CD4-positive, CD25-positive, alpha-beta regulatory T cell (primary cell): ENCODE data around the gene CAMKMT. TPM values are rescaled to one million over a fixed set of nuclear protein-coding genes. Genes with fewer than 3 reads are reported as not detected.

Source experiments
- ATAC-seq, 2 donors: fragments of 150-1000 bp; cut with Tn5 transposase; one replicate each; pipeline ENCODE4 v1.10.0; 2021; ENCODE audit warnings: low read depth in 2 of 2, moderate number of reproducible peaks in 2 of 2, moderate library complexity in 1 of 2
- DNase-seq, 3 donors: peaks; one replicate each; pipeline versions ENCODE4 v3.0.0 to v3.0.0-alpha.2; 2012 to 2022; ENCODE audit warnings: mixed read lengths in 1 of 3
- H3K27ac ChIP-seq: one replicate; pipeline ENCODE4 v1.7.0; 2013; ENCODE audit warnings: mild to moderate bottlenecking, low read length; ENCODE audit not compliant: insufficient read depth, poor library complexity, severe bottlenecking
- H3K27me3 ChIP-seq: one replicate; pipeline ENCODE4 v1.7.0; 2013; ENCODE audit warnings: low read length; ENCODE audit not compliant: control insufficient read depth, insufficient read depth
- H3K36me3 ChIP-seq: one replicate; pipeline ENCODE4 v1.7.0; 2013; ENCODE audit warnings: mild to moderate bottlenecking, low read length, moderate library complexity; ENCODE audit not compliant: control insufficient read depth, insufficient read depth
- H3K4me1 ChIP-seq: 2 replicates; pipeline ENCODE4 v1.7.0; 2013; ENCODE audit warnings: mild to moderate bottlenecking, low read length; ENCODE audit not compliant: insufficient read depth, control insufficient read depth, poor library complexity, severe bottlenecking
- H3K4me3 ChIP-seq: one replicate; pipeline ENCODE4 v1.7.0; 2013; ENCODE audit warnings: low read depth, mild to moderate bottlenecking, low read length, moderate library complexity
- H3K9me3 ChIP-seq, 2 experiments: 1 replicate in 1 of 2; 2 replicates in 1 of 2; pipeline ENCODE4 v1.7.0; 2013; ENCODE audit warnings: low read length in 2 of 2, mild to moderate bottlenecking in 1 of 2, moderate library complexity in 1 of 2; ENCODE audit not compliant: control insufficient read depth in 2 of 2
- H3K27ac Mint-ChIP-seq, 3 donors: one replicate each; pipeline ENCODE4 v1.8.0; 2020 to 2022; ENCODE audit warnings: mild to moderate bottlenecking in 3 of 3, mixed read lengths in 3 of 3, moderate library complexity in 2 of 3
- H3K27me3 Mint-ChIP-seq: one replicate; pipeline ENCODE4 v1.8.0; 2022; ENCODE audit warnings: mild to moderate bottlenecking, mixed read lengths
- H3K36me3 Mint-ChIP-seq: one replicate; pipeline ENCODE4 v1.8.0; 2020; ENCODE audit warnings: mixed read lengths
- H3K4me1 Mint-ChIP-seq, 4 donors: one replicate each; pipeline ENCODE4 v1.8.0; 2020 to 2022; ENCODE audit warnings: mixed read lengths in 4 of 4, mild to moderate bottlenecking in 1 of 4
- H3K4me3 Mint-ChIP-seq, 4 donors: one replicate each; pipeline ENCODE4 v1.8.0; 2020 to 2022; ENCODE audit warnings: mild to moderate bottlenecking in 4 of 4, mixed read lengths in 4 of 4, moderate library complexity in 3 of 4
- H3K9me3 Mint-ChIP-seq, 7 donors: one replicate each; pipeline ENCODE4 v1.8.0; 2020 to 2022; ENCODE audit warnings: mixed read lengths in 7 of 7, mild to moderate bottlenecking in 3 of 7, moderate library complexity in 2 of 7
- polyA plus RNA-seq, 4 donors: library from polyadenylated mRNA; unstranded; fragments of 300-500 nt; fragmentation: Illumina TruSeq; gene quantifications; one replicate each; pipeline ENCODE4 v1.2.3, GENCODE V29; 2021
- total RNA-seq: library from RNA; stranded (reverse); gene quantifications from one replicate; pipeline ENCODE4 v1.2.3, GENCODE V29; 2022

CAMKMT gene
- total and polyA plus RNA-seq, 5 donors from 2014 or later, result 17.6 to 27.6 (median 19.5) TPM

DNA sequence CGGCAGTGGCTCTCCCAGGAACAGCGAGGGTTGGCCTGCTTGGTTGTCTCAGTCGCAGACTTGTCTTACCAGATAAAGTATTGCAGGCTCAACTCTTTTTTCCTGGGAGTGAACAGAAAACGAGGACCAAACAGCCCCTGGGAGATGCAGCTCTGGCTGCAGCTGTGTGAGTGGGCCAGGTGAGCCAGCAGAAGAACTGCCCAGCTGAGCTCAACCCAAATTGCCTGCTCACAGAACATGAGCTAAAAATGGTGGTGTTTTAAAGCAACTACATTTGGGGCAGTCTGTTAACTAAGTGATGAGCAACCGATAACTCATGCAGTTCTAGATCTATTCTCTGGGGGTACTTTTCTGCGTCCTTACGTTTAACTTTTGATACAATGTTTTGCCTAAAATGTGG lies 418.7 kb downstream of the CAMKMT start:
- no peaks in the 10 kb centered on the region for H3K36me3 ChIP-seq
- H3K27me3 ChIP-seq, result no peaks in the 10 kb centered on the region
- Mint-ChIP-seq H3K27me3 (no peaks in the 10 kb centered on the region), H3K4me3 (no peak overlapping the region), H3K9me3 (peaks cover 0 to 4% (median 1%) of the 10 kb centered on the region in 7 donors), H3K36me3 (peaks cover 12% of the 10 kb centered on the region), H3K4me1 (peaks cover 0 to 2% (median 0%) of the 10 kb centered on the region in 4 donors), H3K27ac (no peak overlapping the region)
- H3K9me3 ChIP-seq, result no peaks in the 10 kb centered on the region
- DNase-seq (no peak), ATAC-seq (no peak)
- no peak overlapping the region for H3K4me3 ChIP-seq
- H3K27ac ChIP-seq, result no peak overlapping the region
- H3K4me1 ChIP-seq, result no peaks in the 10 kb centered on the region

DNA sequence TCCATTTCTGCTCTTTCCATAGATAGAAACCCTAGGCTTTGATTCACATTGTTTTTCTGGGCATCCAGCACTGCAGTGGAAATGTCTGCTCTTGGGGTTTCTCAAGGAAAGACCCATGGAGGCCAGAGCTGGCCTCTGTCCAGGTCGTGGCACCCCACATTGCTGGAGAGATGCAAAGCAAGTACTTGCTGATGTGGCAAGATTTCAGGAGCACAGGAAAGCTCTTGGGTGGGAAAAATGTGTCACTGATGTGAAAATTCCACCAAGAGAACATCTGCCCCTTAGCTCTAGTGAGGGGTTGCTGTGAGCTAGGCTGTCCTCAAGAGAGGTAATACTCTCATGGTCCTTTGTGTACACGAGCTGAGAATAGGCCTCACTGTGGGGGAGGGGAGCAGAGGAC lies 423.7 kb downstream of the CAMKMT start:
- Histone ChIP-seq H3K9me3 (no peaks in the 10 kb centered on the region), H3K4me3 (no peak overlapping the region), H3K27me3 (no peaks in the 10 kb centered on the region), H3K27ac (no peak overlapping the region), H3K4me1 (no peaks in the 10 kb centered on the region), H3K36me3 (no peaks in the 10 kb centered on the region)
- DNase-seq, result no peak
- no peak overlapping the region for H3K27ac Mint-ChIP-seq
- ATAC-seq, result no peak
- no peak overlapping the region for H3K4me3 Mint-ChIP-seq
- no peaks in the 10 kb centered on the region for H3K4me1 Mint-ChIP-seq
- peaks cover 3% of the 10 kb centered on the region for H3K36me3 Mint-ChIP-seq
- peaks cover 4% of the 10 kb centered on the region for H3K27me3 Mint-ChIP-seq
- peaks cover 0 to 4% (median 2%) of the 10 kb centered on the region in 7 donors for H3K9me3 Mint-ChIP-seq

DNA sequence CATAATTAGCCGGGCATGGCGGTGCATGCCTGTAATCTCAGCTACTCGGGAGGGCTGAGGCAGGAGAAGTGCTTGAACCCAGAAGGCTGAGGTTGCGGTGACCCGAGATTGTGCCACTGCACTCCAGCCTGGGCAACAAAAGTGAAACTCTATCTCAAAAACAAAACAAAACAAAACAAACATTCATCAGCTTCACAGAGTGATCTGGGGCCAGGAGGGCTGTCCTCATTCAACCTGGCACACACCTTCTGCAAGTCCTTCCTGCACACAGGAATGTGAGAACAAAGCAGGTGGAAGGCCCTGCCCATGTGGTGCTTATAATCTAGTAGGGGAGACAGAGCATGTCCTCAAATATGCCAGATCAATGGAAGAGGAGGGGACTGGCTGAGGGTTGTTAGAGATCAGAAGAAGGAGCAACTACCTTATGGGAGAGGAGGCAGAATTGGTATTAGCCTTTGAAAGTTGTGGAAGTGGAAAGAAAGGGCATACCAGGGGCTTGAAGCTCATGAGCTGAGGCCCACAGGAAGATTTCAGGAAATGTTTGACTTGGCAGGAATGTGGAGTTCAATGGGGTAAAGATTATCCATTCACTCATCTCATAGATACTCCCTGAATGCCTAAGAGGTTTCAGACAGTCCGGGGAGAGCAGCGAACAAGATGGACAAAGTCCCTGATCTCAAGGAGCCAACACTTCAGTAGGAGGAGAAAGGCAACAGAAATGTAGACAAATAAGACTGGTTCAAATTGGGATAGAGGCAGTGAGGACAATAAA lies 424.5 kb downstream of the CAMKMT start:
- H3K9me3 ChIP-seq, result no peaks in the 10 kb centered on the region
- Mint-ChIP-seq H3K27ac (peak overlapping the region in 1 of 3 donors; percentile 65), H3K4me1 (no peaks in the 10 kb centered on the region), H3K4me3 (no peak overlapping the region), H3K27me3 (peaks cover 7% of the 10 kb centered on the region), H3K36me3 (no peaks in the 10 kb centered on the region), H3K9me3 (peaks cover 0 to 4% (median 2%) of the 10 kb centered on the region in 7 donors)
- no peak overlapping the region for H3K4me3 ChIP-seq
- peaks cover under 1% of the 10 kb centered on the region for H3K27me3 ChIP-seq
- DNase-seq, result no peak
- no peak overlapping the region for H3K27ac ChIP-seq
- ATAC-seq, result no peak
- no peaks in the 10 kb centered on the region for H3K36me3 ChIP-seq
- no peaks in the 10 kb centered on the region for H3K4me1 ChIP-seq

DNA sequence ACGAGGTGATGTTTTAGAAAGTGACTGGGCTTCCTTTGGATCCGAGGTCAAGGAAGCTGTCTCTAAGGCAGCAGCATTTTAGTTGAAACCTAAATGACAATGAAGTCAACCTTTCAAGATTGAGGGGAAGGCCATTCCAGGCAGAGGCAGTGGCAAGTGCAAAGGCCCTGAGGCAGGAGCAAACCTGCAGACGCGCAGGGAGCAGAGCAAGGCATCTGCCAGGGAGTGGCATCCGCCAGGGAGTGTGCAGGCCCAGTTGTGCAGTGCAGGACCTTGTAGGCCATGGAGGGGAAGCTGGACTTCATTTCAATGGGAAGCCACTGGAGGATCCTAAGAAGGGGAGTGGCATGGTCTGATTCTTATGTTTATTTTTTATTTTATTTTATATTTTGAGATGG lies 425.1 kb downstream of the CAMKMT start:
- ATAC-seq (no peak), DNase-seq (no peak)
- Mint-ChIP-seq H3K4me3 (no peak overlapping the region), H3K27ac (no peak overlapping the region), H3K36me3 (no peaks in the 10 kb centered on the region), H3K4me1 (no peaks in the 10 kb centered on the region), H3K27me3 (peaks cover 9% of the 10 kb centered on the region), H3K9me3 (peaks cover 0 to 8% (median 0%) of the 10 kb centered on the region in 7 donors)
- H3K36me3 ChIP-seq, result no peaks in the 10 kb centered on the region
- no peaks in the 10 kb centered on the region for H3K9me3 ChIP-seq
- no peak overlapping the region for H3K27ac ChIP-seq
- no peaks in the 10 kb centered on the region for H3K4me1 ChIP-seq
- H3K4me3 ChIP-seq, result no peak overlapping the region
- H3K27me3 ChIP-seq, result peaks cover 5% of the 10 kb centered on the region

DNA sequence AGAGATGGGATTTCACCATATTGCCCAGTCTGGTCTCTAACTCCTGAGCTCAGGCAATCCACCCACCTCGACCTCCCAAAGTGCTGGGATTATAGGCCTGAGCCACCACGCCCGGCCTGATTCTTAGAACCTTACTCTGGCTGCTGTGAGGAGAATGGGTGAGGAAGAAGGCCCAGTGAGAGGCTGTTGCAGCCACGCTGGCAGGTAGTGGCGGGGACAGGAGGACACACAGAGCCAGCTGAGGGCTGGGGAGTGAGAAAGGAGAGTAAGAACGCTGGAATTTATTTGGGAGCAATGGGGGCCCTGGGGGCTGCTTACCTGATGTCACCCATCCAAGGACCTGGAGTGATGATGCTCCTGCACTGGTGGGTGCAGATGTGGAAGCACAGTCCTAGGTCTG lies 425.9 kb downstream of the CAMKMT start:
- Histone ChIP-seq H3K36me3 (no peaks in the 10 kb centered on the region), H3K27me3 (peaks cover 7% of the 10 kb centered on the region), H3K9me3 (no peaks in the 10 kb centered on the region), H3K27ac (no peak overlapping the region), H3K4me3 (no peak overlapping the region), H3K4me1 (no peaks in the 10 kb centered on the region)
- ATAC-seq, result no peak
- Mint-ChIP-seq H3K4me3 (no peak overlapping the region), H3K4me1 (no peaks in the 10 kb centered on the region), H3K27me3 (peaks cover 12% of the 10 kb centered on the region), H3K27ac (no peak overlapping the region), H3K36me3 (no peaks in the 10 kb centered on the region), H3K9me3 (peaks cover 0 to 8% (median 0%) of the 10 kb centered on the region in 7 donors)
- DNase-seq, result no peak

DNA sequence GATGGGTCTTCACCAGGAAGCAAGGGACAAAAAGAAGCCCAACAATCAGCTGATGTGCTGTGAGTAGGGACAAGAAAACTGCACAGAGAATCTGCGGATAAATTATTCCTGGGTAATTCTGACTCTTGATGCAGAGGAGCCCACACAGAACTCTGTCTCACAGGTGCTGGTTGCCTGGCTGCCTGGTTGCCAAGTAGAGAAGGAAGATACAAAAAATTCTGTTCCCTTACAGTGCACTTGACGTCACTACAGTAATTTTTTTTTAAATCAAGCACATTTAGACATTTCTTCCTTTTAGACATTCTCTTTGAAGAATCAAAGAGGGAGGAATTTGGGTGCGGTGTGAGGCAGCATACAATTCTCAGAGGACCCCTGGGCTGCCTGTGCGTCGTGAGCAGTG lies 427.7 kb downstream of the CAMKMT start:
- Mint-ChIP-seq H3K27me3 (peaks cover 14% of the 10 kb centered on the region), H3K4me1 (no peaks in the 10 kb centered on the region), H3K27ac (no peak overlapping the region), H3K4me3 (no peak overlapping the region), H3K9me3 (peaks cover 0 to 12% (median 2%) of the 10 kb centered on the region in 7 donors), H3K36me3 (no peaks in the 10 kb centered on the region)
- H3K9me3 ChIP-seq, result no peaks in the 10 kb centered on the region
- ATAC-seq, result no peak
- H3K4me1 ChIP-seq, result no peaks in the 10 kb centered on the region
- H3K27me3 ChIP-seq, result peaks cover 7% of the 10 kb centered on the region
- no peak overlapping the region for H3K4me3 ChIP-seq
- H3K27ac ChIP-seq, result no peak overlapping the region
- no peak for DNase-seq
- H3K36me3 ChIP-seq, result no peaks in the 10 kb centered on the region

DNA sequence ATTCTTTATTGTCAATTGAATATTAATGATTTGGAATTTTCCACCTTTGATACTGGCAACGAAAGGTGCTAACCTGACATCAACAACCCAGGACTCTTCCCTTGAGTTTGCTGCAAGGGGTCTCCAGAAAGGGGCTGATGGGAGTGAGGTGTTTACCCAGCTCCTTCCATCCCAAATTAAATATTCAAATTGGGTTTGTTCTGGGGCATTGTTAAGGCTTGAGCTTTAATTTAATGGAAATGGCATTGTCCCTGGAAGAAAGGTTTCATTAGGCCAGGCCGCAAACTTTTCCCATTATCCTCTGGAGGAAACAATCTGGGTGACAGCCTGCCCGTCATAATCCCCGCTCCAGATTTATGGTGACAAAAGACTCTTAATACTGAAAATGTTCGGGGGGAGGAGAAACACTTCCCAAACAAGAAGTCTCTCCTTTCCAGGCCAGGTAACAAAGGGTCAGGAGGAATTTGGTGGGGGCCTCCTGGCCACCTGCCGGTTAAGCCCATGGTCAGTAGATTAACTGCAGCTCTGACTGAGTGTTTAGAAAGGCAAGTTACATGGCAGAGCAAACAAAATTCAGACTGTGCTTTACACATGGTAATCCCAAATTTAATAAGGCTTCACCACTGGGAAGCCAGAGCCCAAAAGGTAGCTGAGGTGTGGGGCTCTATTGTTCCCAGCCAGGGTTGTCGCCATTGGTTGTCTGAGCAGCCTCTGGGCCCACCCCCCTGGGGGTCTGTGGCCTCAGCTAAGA lies 428.4 kb downstream of the CAMKMT start:
- no peaks in the 10 kb centered on the region for H3K36me3 Mint-ChIP-seq
- no peak for DNase-seq
- H3K9me3 Mint-ChIP-seq, result peaks cover 0 to 12% (median 2%) of the 10 kb centered on the region in 7 donors

More for the DNA sequence above, 428.4 kb downstream of the CAMKMT start:
- no peaks in the 10 kb centered on the region for H3K4me1 ChIP-seq
- H3K4me1 Mint-ChIP-seq, result no peaks in the 10 kb centered on the region
- H3K27ac Mint-ChIP-seq, result no peak overlapping the region
- no peaks in the 10 kb centered on the region for H3K9me3 ChIP-seq
- H3K27me3 ChIP-seq, result peaks cover 7% of the 10 kb centered on the region
- peaks cover 14% of the 10 kb centered on the region for H3K27me3 Mint-ChIP-seq
- H3K36me3 ChIP-seq, result no peaks in the 10 kb centered on the region
- no peak for ATAC-seq
- no peak overlapping the region for H3K4me3 ChIP-seq
- no peak overlapping the region for H3K4me3 Mint-ChIP-seq
- no peak overlapping the region for H3K27ac ChIP-seq
